Neural progenitor cell (in vitro differentiated cells): ENCODE data around the gene CPXM2. TPM values are rescaled to one million over a fixed set of nuclear protein-coding genes. Genes with fewer than 3 reads are reported as not detected.

Source experiments
- DNase-seq: peaks from one replicate; pipeline ENCODE4 v3.0.0-alpha.2; 2016; ENCODE audit warnings: low spot score
- H2AFZ ChIP-seq: fragments of 200-600 bp; sonication (generic); replicated peaks from 2 replicates; pipeline ENCODE4 v1.6.1; 2016; ENCODE audit warnings: antibody characterized with exemption
- H3F3A ChIP-seq: fragments of 200-600 bp; sonication (generic); 2 replicates; pipeline ENCODE4 v1.6.1; 2016; ENCODE audit warnings: antibody characterized with exemption, low read depth
- H3K27ac ChIP-seq: fragments of 200-600 bp; sonication (generic); 2 replicates; pipeline ENCODE4 v1.5.1; 2016; ENCODE audit warnings: mild to moderate bottlenecking
- H3K27me3 ChIP-seq: fragments of 200-600 bp; sonication (generic); 2 replicates; pipeline ENCODE4 v1.6.1; 2016; ENCODE audit warnings: mild to moderate bottlenecking, moderate library complexity
- H3K36me3 ChIP-seq: fragments of 200-600 bp; sonication (generic); 2 replicates; pipeline ENCODE4 v1.5.1; 2016
- H3K4me1 ChIP-seq: fragments of 200-600 bp; sonication (generic); 2 replicates; pipeline ENCODE4 v1.6.1; 2016; ENCODE audit warnings: mixed run types
- H3K4me2 ChIP-seq: fragments of 200-600 bp; sonication (generic); 2 replicates; pipeline ENCODE4 v1.6.1; 2016
- H3K4me3 ChIP-seq: fragments of 200-600 bp; sonication (generic); 2 replicates; pipeline ENCODE4 v1.5.1; 2016
- H3K79me2 ChIP-seq: fragments of 200-600 bp; sonication (generic); 2 replicates; pipeline ENCODE4 v1.6.1; 2016; ENCODE audit warnings: low read depth
- H3K9ac ChIP-seq: fragments of 200-600 bp; sonication (generic); 2 replicates; pipeline ENCODE4 v1.6.1; 2016
- H3K9me3 ChIP-seq: fragments of 200-600 bp; sonication (generic); 2 replicates; pipeline ENCODE4 v1.5.1; 2016; ENCODE audit warnings: low read depth
- H4K20me1 ChIP-seq: fragments of 200-600 bp; sonication (generic); 2 replicates; pipeline ENCODE4 v1.6.1; 2016; ENCODE audit warnings: low read depth
- H3K27ac Mint-ChIP-seq: 3 replicates; pipeline ENCODE4 v1.8.0; 2021; ENCODE audit warnings: mixed read lengths
- H3K27me3 Mint-ChIP-seq: 2 replicates; pipeline ENCODE4 v1.8.0; 2022; ENCODE audit warnings: low read depth, mild to moderate bottlenecking, inconsistent platforms, moderate library complexity, mixed read lengths; ENCODE audit not compliant: insufficient read depth
- H3K36me3 Mint-ChIP-seq: 3 replicates; pipeline ENCODE4 v1.8.0; 2021; ENCODE audit warnings: mixed read lengths
- H3K4me1 Mint-ChIP-seq: 3 replicates; pipeline ENCODE4 v1.8.0; 2021; ENCODE audit warnings: mixed read lengths
- H3K4me3 Mint-ChIP-seq: 3 replicates; pipeline ENCODE4 v1.8.0; 2021; ENCODE audit warnings: mild to moderate bottlenecking, moderate library complexity, mixed read lengths
- H3K9me3 Mint-ChIP-seq: 3 replicates; pipeline ENCODE4 v1.8.0; 2020; ENCODE audit warnings: mixed read lengths
- CTCF ChIP-seq: fragments of 200-600 bp; sonication (generic); IDR thresholded peaks from 2 replicates; pipeline ENCODE4 v1.5.1; 2017; ENCODE audit warnings: antibody characterized with exemption, mild to moderate bottlenecking
- EZH2 ChIP-seq: fragments of 200-600 bp; sonication (generic); IDR thresholded peaks from 2 replicates; pipeline ENCODE4 v1.6.1; 2017; ENCODE audit warnings: antibody characterized with exemption, mild to moderate bottlenecking, moderate library complexity
- EZH2phosphoT487 ChIP-seq: fragments of 200-600 bp; sonication (generic); IDR thresholded peaks from 2 replicates; pipeline ENCODE4 v1.6.1; 2017; ENCODE audit warnings: antibody characterized with exemption
- total RNA-seq: library from RNA; depleted of rRNA; stranded (reverse); fragments of >200 nt; gene quantifications from 2 replicates; pipeline ENCODE4 v1.2.3, GENCODE V29; 2015; ENCODE audit warnings: low replicate concordance

CPXM2 gene
- total RNA-seq, 1 donor from 2014 or later = not detected

GRCh38 chr10:123726381-123726780, 165.2 kb downstream of the CPXM2 start:
- no peaks in the 10 kb centered on the region for H3K36me3 Mint-ChIP-seq
- Histone ChIP-seq H3K4me2 (no peak overlapping the region), H3K9me3 (peaks cover 6% of the 10 kb centered on the region), H3K4me1 (peaks cover 21% of the 10 kb centered on the region), H2AFZ (no peak overlapping the region), H3K27me3 (no peaks in the 10 kb centered on the region), H3K9ac (no peak overlapping the region), H3K27ac (no peak overlapping the region), H3K36me3 (no peaks in the 10 kb centered on the region), H4K20me1 (no peaks in the 10 kb centered on the region), H3K4me3 (no peak overlapping the region), H3K79me2 (no peaks in the 10 kb centered on the region), H3F3A (peaks cover 16% of the 10 kb centered on the region)
- H3K4me1 Mint-ChIP-seq = peaks cover 8% of the 10 kb centered on the region
- no peak for DNase-seq
- no peaks in the 10 kb centered on the region for H3K9me3 Mint-ChIP-seq
- H3K4me3 Mint-ChIP-seq = no peak overlapping the region
- peaks cover 12% of the 10 kb centered on the region for H3K27me3 Mint-ChIP-seq
- H3K27ac Mint-ChIP-seq = no peak overlapping the region
- TF ChIP-seq EZH2 (no peak), EZH2phosphoT487 (no peak), CTCF (no peak)

- no peaks in the 10 kb centered on the region for H3K36me3 Mint-ChIP-seq
Measured at GRCh38 chr10:123724747-123725146, 166.9 kb downstream of the CPXM2 start.

GRCh38 chr10:123722351-123722750, 169.3 kb downstream of the CPXM2 start:
- no peak overlapping the region for H3K27ac ChIP-seq
- no peak overlapping the region for H3K27ac Mint-ChIP-seq
- H3K4me2 ChIP-seq = no peak overlapping the region
- H3K79me2 ChIP-seq = no peaks in the 10 kb centered on the region
- H3K9ac ChIP-seq = no peak overlapping the region
- H2AFZ ChIP-seq = no peak overlapping the region
- no peak overlapping the region for H3K4me3 Mint-ChIP-seq
- no peaks in the 10 kb centered on the region for H3F3A ChIP-seq
- no peaks in the 10 kb centered on the region for H3K4me1 Mint-ChIP-seq
- no peaks in the 10 kb centered on the region for H3K36me3 ChIP-seq
- no peaks in the 10 kb centered on the region for H4K20me1 ChIP-seq
- H3K27me3 ChIP-seq = no peaks in the 10 kb centered on the region
- H3K9me3 Mint-ChIP-seq = no peaks in the 10 kb centered on the region
- H3K36me3 Mint-ChIP-seq = no peaks in the 10 kb centered on the region
- TF ChIP-seq CTCF = no peak
- TF ChIP-seq EZH2phosphoT487 = no peak
- TF ChIP-seq EZH2 = no peak
- no peaks in the 10 kb centered on the region for H3K4me1 ChIP-seq
- H3K9me3 ChIP-seq = no peaks in the 10 kb centered on the region
- H3K4me3 ChIP-seq = no peak overlapping the region
- no peak for DNase-seq
- peaks cover 9% of the 10 kb centered on the region for H3K27me3 Mint-ChIP-seq

More at GRCh38 chr10:123724747-123725146, 166.9 kb downstream of the CPXM2 start:
- no peaks in the 10 kb centered on the region for H3K9me3 Mint-ChIP-seq
- no peaks in the 10 kb centered on the region for H3K27me3 ChIP-seq
- no peak for DNase-seq
- peaks cover 10% of the 10 kb centered on the region for H3K27me3 Mint-ChIP-seq
- no peaks in the 10 kb centered on the region for H3K79me2 ChIP-seq
- H3K4me3 Mint-ChIP-seq = no peak overlapping the region
- no peak overlapping the region for H3K27ac Mint-ChIP-seq
- H3K36me3 ChIP-seq = no peaks in the 10 kb centered on the region
- peaks cover 16% of the 10 kb centered on the region for H3F3A ChIP-seq
- H3K9me3 ChIP-seq = no peaks in the 10 kb centered on the region
- H3K4me1 ChIP-seq = peaks cover 20% of the 10 kb centered on the region
- H3K4me1 Mint-ChIP-seq = peaks cover 8% of the 10 kb centered on the region
- H2AFZ ChIP-seq = no peak overlapping the region
- H3K27ac ChIP-seq = no peak overlapping the region
- H4K20me1 ChIP-seq = no peaks in the 10 kb centered on the region
- H3K4me2 ChIP-seq = no peak overlapping the region
- TF ChIP-seq CTCF (no peak), EZH2 (no peak), EZH2phosphoT487 (no peak)
- H3K4me3 ChIP-seq = no peak overlapping the region
- no peak overlapping the region for H3K9ac ChIP-seq
